ENCODE data around the gene COA1. TPM values are rescaled to one million over a fixed set of nuclear protein-coding genes. Genes with fewer than 3 reads are reported as not detected.
A peak's percentile ranks its signal among the peaks of the same experiment; 100 is the strongest.

Gene COA1
- total RNA-seq, 1 experiment from 2014 or later = 151 TPM

GRCh38 chr7:43648473-43649406 is 80.6 kb downstream of the COA1 start:
- no peaks in the 10 kb centered on the region for H3K9me2 ChIP-seq (ENCODE audit: insufficient read depth)
- peaks cover 61% of the 10 kb centered on the region for H3F3A ChIP-seq (ENCODE audit: insufficient read depth, low read depth)
- TF ChIP-seq CTCF (conservative IDR thresholded peaks at IDR 0.05) (0 out of 2 replicates have a peak, but pooled peaks have one; percentile 16), EZH2 (IDR thresholded peaks at IDR 0.05; ENCODE audit: low read depth) (no peak)
- no peaks in the 10 kb centered on the region for H3K9me3 ChIP-seq (ENCODE audit: insufficient read depth, low read depth)
- POLR2A ChIA-PET (ENCODE audit: unreplicated experiment) = interaction anchor here (0.5 to 1.3 kb wide), 6 partner anchors 66 to 760 kb away, joined by 3 to 10 read pairs (median 4); partner anchors contain the start of genes MRPS24 and STK17A
- CTCF ChIA-PET = interaction anchor here (0.6 to 1.3 kb wide), 5 partner anchors 51 to 286 kb away, joined by 3 to 18 read pairs (median 9); partner anchors contain the start of gene STK17A
- H3K4me3 ChIP-seq = peak overlapping the region; percentile 28; the same call in 1 of the 2 replicates
- H3K27me3 ChIP-seq (ENCODE audit: insufficient read depth, low read depth) = no peaks in the 10 kb centered on the region
- peaks cover 73% of the 10 kb centered on the region for H3K4me1 ChIP-seq (replicated peaks; ENCODE audit: insufficient read depth)
- H4K20me1 ChIP-seq (ENCODE audit: insufficient read depth) = no peaks in the 10 kb centered on the region
- peak overlapping the region; percentile 67 for H3K4me2 ChIP-seq
- peaks cover 46% of the 10 kb centered on the region for H3K36me3 ChIP-seq (ENCODE audit: low read depth)
- TSS peak; percentile 81 for BruUV-seq (replicated peaks)
- peak in 1 of 2 experiments; percentile 60 for DNase-seq
- H3K27ac ChIP-seq = peak overlapping the region; percentile 98
- no peak overlapping the region for H2AFZ ChIP-seq
- intact Hi-C loops (cut with micrococcal nuclease; ENCODE audit: unreplicated experiment) = loop anchor here (1.0 to 5.0 kb wide), 4 partner anchors 26 to 189 kb away; no protein-coding TSS in a partner anchor
- peaks cover 62% of the 10 kb centered on the region for H3K79me2 ChIP-seq (ENCODE audit: low read depth)

DNA sequence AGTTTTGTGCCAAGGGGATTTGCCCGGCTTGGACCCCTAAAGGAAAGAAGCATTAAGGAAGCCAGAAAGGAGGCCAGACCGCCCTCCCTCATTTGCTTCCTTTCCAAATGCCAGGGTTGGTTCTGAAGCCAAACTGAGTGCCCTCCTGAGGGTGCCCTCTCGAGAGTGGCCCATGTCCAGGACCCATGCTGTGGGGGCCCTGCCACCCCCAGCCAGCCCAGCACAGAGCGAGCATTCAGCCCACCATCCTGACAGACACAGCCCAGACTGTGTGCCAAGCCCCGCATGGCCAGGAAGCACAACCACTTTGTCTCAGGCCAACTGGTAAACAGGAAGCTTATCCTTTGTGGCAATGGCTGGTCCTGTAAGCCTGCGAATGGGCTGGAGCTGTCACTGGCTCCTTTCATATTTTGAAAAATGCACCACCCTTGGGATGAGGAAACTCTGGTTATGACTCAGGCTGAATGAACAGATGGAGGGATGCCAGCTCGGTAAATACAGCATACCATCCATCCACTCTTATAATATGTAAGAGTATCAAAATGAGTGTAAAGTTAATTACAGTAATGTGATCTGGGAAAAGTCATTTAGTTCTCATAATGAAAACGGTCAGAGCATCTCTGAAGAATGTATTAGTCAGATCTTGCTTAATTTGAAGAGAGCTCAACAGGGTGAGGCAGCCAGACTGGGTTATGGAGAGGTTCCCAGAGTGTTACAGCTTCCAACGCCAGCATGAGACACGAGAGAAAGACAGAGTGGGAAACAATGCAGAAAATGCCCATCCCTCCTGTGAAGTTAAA is 81.5 kb downstream of the COA1 start:
- DNase-seq = peak; percentile 82 to 100
- Histone ChIP-seq H2AFZ (no peak overlapping the region), H3K27me3 (ENCODE audit: insufficient read depth, low read depth) (no peaks in the 10 kb centered on the region), H3K9me3 (ENCODE audit: insufficient read depth, low read depth) (no peaks in the 10 kb centered on the region), H3K4me1 (replicated peaks; ENCODE audit: insufficient read depth) (peaks cover 73% of the 10 kb centered on the region), H3K4me3 (peak overlapping the region; percentile 28; the same call in 1 of the 2 replicates), H3K9me2 (ENCODE audit: insufficient read depth) (no peaks in the 10 kb centered on the region), H4K20me1 (ENCODE audit: insufficient read depth) (no peaks in the 10 kb centered on the region), H3K27ac (peak overlapping the region; percentile 98), H3K79me2 (ENCODE audit: low read depth) (peaks cover 62% of the 10 kb centered on the region), H3K4me2 (peak overlapping the region; percentile 67), H3F3A (ENCODE audit: insufficient read depth, low read depth) (peaks cover 57% of the 10 kb centered on the region), H3K36me3 (ENCODE audit: low read depth) (peaks cover 48% of the 10 kb centered on the region)
- intact Hi-C loops (cut with micrococcal nuclease; ENCODE audit: unreplicated experiment) = loop anchor here (1.0 to 5.0 kb wide), 4 partner anchors 26 to 189 kb away; no protein-coding TSS in a partner anchor
- CTCF ChIA-PET = interaction anchor here (0.6 to 1.3 kb wide), 4 partner anchors 52 to 287 kb away, joined by 3 to 18 read pairs (median 6); partner anchors contain the start of gene STK17A
- TSS peak; percentile 49 for BruUV-seq (replicated peaks)
- TF ChIP-seq EZH2 (IDR thresholded peaks at IDR 0.05; ENCODE audit: low read depth) (no peak), CTCF (conservative IDR thresholded peaks at IDR 0.05) (no peak)
- POLR2A ChIA-PET (ENCODE audit: unreplicated experiment) = interaction anchor here (0.5 to 1.3 kb wide), 7 partner anchors 65 to 759 kb away, joined by 3 to 10 read pairs (median 5); partner anchors contain the start of genes MRPS24 and STK17A

GRCh38 chr7:43647339-43647672 is 82.0 kb downstream of the COA1 start:
- H3K4me1 ChIP-seq (replicated peaks; ENCODE audit: insufficient read depth) = peaks cover 69% of the 10 kb centered on the region
- peak overlapping the region; percentile 66 for H3K4me2 ChIP-seq
- no peaks in the 10 kb centered on the region for H3K27me3 ChIP-seq (ENCODE audit: insufficient read depth, low read depth)
- peak overlapping the region; percentile 12; the same call in 1 of the 2 replicates for H3K4me3 ChIP-seq
- no peak overlapping the region for H2AFZ ChIP-seq
- H3F3A ChIP-seq (ENCODE audit: insufficient read depth, low read depth) = peaks cover 56% of the 10 kb centered on the region
- ChIA-PET CTCF (interaction anchor here (1.3 kb wide), 2 partner anchors 52 to 64 kb away, joined by 9 to 18 read pairs; partner anchors contain the start of gene STK17A), POLR2A (ENCODE audit: unreplicated experiment) (interaction anchor here (1.3 kb wide), 1 partner anchor 65 kb away, joined by 8 read pairs; the partner anchor contains the start of gene STK17A)
- no peak for DNase-seq
- peaks cover 54% of the 10 kb centered on the region for H3K36me3 ChIP-seq (ENCODE audit: low read depth)
- H3K79me2 ChIP-seq (ENCODE audit: low read depth) = peaks cover 64% of the 10 kb centered on the region
- H4K20me1 ChIP-seq (ENCODE audit: insufficient read depth) = no peaks in the 10 kb centered on the region
- TF ChIP-seq EZH2 (IDR thresholded peaks at IDR 0.05; ENCODE audit: low read depth) (no peak), CTCF (conservative IDR thresholded peaks at IDR 0.05) (no peak)
- peak overlapping the region; percentile 98 for H3K27ac ChIP-seq
- no peaks in the 10 kb centered on the region for H3K9me2 ChIP-seq (ENCODE audit: insufficient read depth)
- intact Hi-C loops (cut with micrococcal nuclease; ENCODE audit: unreplicated experiment) = loop anchor here (5.0 kb wide), 2 partner anchors 55 to 190 kb away; no protein-coding TSS in a partner anchor
- BruUV-seq (replicated peaks) = no TSS peak
- no peaks in the 10 kb centered on the region for H3K9me3 ChIP-seq (ENCODE audit: insufficient read depth, low read depth)
